Muscle of leg (tissue), 11 donors: ENCODE measurements around the gene GRIN3A. TPM values are rescaled to one million over a fixed set of nuclear protein-coding genes. Genes with fewer than 3 reads are reported as not detected.
"Not testable (repeated sequence)": the region's sequence is repeated elsewhere in the genome, so short reads cannot be mapped to it uniquely, and the experiment has no call there.

Experiments used
- DNase-seq: peaks from one replicate; pipeline ENCODE4 v3.0.0; 2013
- H3K27ac ChIP-seq: one replicate; pipeline ENCODE4 v1.5.1; 2013; ENCODE audit warnings: mild to moderate bottlenecking, low read length, control low read depth
- H3K27me3 ChIP-seq: one replicate; pipeline ENCODE4 v1.6.1; 2013; ENCODE audit warnings: low read length; ENCODE audit not compliant: control insufficient read depth, insufficient read depth
- H3K36me3 ChIP-seq: one replicate; pipeline ENCODE4 v1.6.1; 2013; ENCODE audit warnings: low read length; ENCODE audit not compliant: control insufficient read depth, insufficient read depth
- H3K4me1 ChIP-seq: one replicate; pipeline ENCODE4 v1.6.1; 2013; ENCODE audit warnings: low read length; ENCODE audit not compliant: control insufficient read depth, insufficient read depth
- H3K4me3 ChIP-seq: one replicate; pipeline ENCODE4 v1.5.1; 2013; ENCODE audit warnings: low read length, control low read depth
- H3K9me3 ChIP-seq: replicated peaks from 2 replicates; pipeline ENCODE4 v1.6.1; 2013; ENCODE audit warnings: low read depth, low read length; ENCODE audit not compliant: control insufficient read depth
- WGBS: methylation state at CpG from one replicate; pipeline ENCODE4 v1.1.5; 2013; ENCODE audit warnings: missing lambda C conversion rate; ENCODE audit not compliant: insufficient coverage; 5-methylcytosine and 5-hydroxymethylcytosine counted together
- polyA plus RNA-seq, 8 donors: library from polyadenylated mRNA; unstranded; fragments of 120-200 nt; gene quantifications; one replicate each; pipeline versions ENCODE4 v1.2.1 to v1.2.3, GENCODE V29; 2013; ENCODE audit warnings: inconsistent platforms in 1 of 8, low replicate concordance in 1 of 8; ENCODE audit not compliant: insufficient read length in 8 of 8, insufficient read depth in 1 of 8
- total RNA-seq: library from RNA; stranded (reverse); fragments of 120-200 nt; gene quantifications from one replicate; pipeline ENCODE4 v1.2.4, GENCODE V29; 2013

Gene GRIN3A
- total and polyA plus RNA-seq, 9 donors, result 0.48 to 1.1 (median 0.71) TPM

GRCh38 chr9:101737165-101737704, 1.2 kb downstream of the GRIN3A start:
- peaks cover 15% of the 10 kb centered on the region for H3K4me1 ChIP-seq
- peaks cover 28% of the 10 kb centered on the region for H3K27me3 ChIP-seq
- no peak overlapping the region for H3K27ac ChIP-seq
- no peaks in the 10 kb centered on the region for H3K9me3 ChIP-seq
- no peak for DNase-seq
- no peak overlapping the region for H3K4me3 ChIP-seq
- H3K36me3 ChIP-seq, result no peaks in the 10 kb centered on the region
- 11% methylated on average over 22 of the region's 32 CpGs for WGBS

GRCh38 chr9:101736717-101737116, 1.7 kb downstream of the GRIN3A start:
- H3K27me3 ChIP-seq, result peaks cover 28% of the 10 kb centered on the region
- no peak overlapping the region for H3K27ac ChIP-seq
- DNase-seq, result peak; percentile 79
- no peak overlapping the region for H3K4me3 ChIP-seq
- H3K9me3 ChIP-seq, result no peaks in the 10 kb centered on the region
- 7% methylated on average over 13 of the region's 14 CpGs for WGBS
- H3K36me3 ChIP-seq, result no peaks in the 10 kb centered on the region
- H3K4me1 ChIP-seq, result peaks cover 15% of the 10 kb centered on the region

- Histone ChIP-seq H3K27ac (no peak overlapping the region), H3K9me3 (no peaks in the 10 kb centered on the region), H3K27me3 (no peaks in the 10 kb centered on the region), H3K4me3 (no peak overlapping the region), H3K36me3 (no peaks in the 10 kb centered on the region), H3K4me1 (no peaks in the 10 kb centered on the region)
- DNase-seq, result no peak
- no CpG with 5 or more reads among the region's 1 CpG for WGBS
Measured at GRCh38 chr9:101731429-101731828, 7.0 kb downstream of the GRIN3A start.

- Histone ChIP-seq H3K36me3 (no peaks in the 10 kb centered on the region), H3K9me3 (no peaks in the 10 kb centered on the region), H3K4me3 (no peak overlapping the region), H3K4me1 (no peaks in the 10 kb centered on the region), H3K27me3 (no peaks in the 10 kb centered on the region), H3K27ac (no peak overlapping the region)
- no CpG with 5 or more reads among the region's 4 CpGs for WGBS
- peak; percentile 75 for DNase-seq
Measured at GRCh38 chr9:101727612-101728524, 10.6 kb downstream of the GRIN3A start.

DNA sequence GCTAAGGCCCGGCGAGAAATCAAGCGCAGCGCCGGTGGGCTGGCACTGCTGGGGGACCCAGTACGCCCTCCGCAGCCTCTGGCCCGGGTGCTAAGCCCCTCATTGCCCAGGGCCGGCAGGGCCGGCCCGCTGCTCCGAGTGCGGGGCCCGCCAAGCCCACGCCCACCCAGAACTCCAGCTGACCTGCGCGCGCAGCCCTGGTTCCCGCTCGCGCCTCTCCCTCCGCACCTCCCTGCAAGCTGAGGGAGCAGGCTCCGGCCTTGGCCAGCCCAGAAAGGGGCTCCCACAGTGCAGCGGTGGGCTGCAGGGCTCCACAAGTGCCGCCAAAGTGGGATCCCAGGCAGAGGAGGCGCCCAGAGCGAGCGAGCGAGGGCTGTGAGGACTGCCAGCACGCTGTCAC, 14.2 kb downstream of the GRIN3A start:
- not testable (repeated sequence) for H3K27me3 ChIP-seq, H3K4me1 ChIP-seq, H3K27ac ChIP-seq, H3K4me3 ChIP-seq, DNase-seq, H3K9me3 ChIP-seq, H3K36me3 ChIP-seq
- 92% methylated on average over 22 of the region's 30 CpGs for WGBS

GRCh38 chr9:101718192-101718591, 20.3 kb downstream of the GRIN3A start:
- H3K27ac ChIP-seq, result peak overlapping the region; percentile 53
- peak; percentile 50 for DNase-seq
- peaks cover 8% of the 10 kb centered on the region for H3K4me1 ChIP-seq
- H3K27me3 ChIP-seq, result no peaks in the 10 kb centered on the region
- no peaks in the 10 kb centered on the region for H3K36me3 ChIP-seq
- no peaks in the 10 kb centered on the region for H3K9me3 ChIP-seq
- 100% methylated on average over 1 of the region's 2 CpGs for WGBS
- no peak overlapping the region for H3K4me3 ChIP-seq

GRCh38 chr9:101716629-101717028, 21.8 kb downstream of the GRIN3A start:
- H3K27ac ChIP-seq, result peak overlapping the region; percentile 42
- no CpG with 5 or more reads among the region's 2 CpGs for WGBS
- DNase-seq, result peak; percentile 86
- no peaks in the 10 kb centered on the region for H3K27me3 ChIP-seq
- H3K4me1 ChIP-seq, result peaks cover 8% of the 10 kb centered on the region
- no peaks in the 10 kb centered on the region for H3K9me3 ChIP-seq
- no peaks in the 10 kb centered on the region for H3K36me3 ChIP-seq
- no peak overlapping the region for H3K4me3 ChIP-seq

DNA sequence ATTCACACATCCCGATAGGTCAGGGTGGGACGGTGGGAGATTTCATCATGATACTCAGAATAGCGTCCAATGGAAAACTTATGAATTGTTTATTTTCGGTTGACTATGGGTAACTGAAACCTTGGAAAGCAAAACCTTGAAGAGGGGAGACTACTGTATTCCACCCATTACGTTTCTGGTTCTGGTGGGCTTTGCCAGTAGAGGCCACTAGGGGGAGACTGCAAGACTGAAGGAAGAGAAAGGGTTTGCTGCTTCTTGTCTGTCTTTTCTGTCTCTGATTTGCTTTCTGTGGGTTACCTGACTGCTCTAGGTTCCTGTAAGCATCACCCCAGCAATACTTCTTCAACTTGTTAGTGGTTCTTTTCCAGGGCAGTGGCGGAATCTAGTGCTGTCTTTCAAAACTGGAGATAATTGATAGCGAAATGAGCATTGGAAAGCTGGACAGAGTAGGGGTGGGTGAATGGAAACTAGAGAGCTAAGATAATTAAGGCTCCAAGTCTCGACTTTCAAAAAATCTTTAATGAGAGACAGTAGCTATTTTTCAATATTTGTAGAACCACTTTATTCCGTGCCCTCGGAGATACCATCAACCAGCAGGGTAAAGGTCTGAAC, 27.0 kb downstream of the GRIN3A start:
- H3K27me3 ChIP-seq, result no peaks in the 10 kb centered on the region
- WGBS, result 85% methylated on average over 4 of the region's 10 CpGs
- no peaks in the 10 kb centered on the region for H3K36me3 ChIP-seq
- no peak overlapping the region for H3K27ac ChIP-seq
- no peaks in the 10 kb centered on the region for H3K9me3 ChIP-seq
- no peak overlapping the region for H3K4me3 ChIP-seq
- DNase-seq, result no peak
- H3K4me1 ChIP-seq, result no peaks in the 10 kb centered on the region

DNA sequence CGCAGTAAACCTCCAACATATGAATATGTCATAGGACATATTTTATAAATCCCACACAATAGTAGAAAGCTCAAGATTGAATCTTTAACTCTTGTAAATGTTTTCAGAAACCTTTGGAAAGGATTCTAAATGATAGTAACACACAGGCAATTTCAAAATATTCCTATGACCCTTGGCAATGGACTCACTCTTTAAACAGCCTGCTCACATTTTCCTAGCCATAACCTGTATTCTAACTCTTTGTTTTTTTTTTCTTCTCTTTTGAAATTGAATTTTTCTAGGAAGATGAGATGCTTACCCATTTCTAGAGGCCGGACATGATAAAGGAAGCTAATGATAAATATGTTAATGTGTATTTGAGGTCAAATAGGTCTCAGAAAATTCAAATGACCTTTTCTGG, 29.6 kb downstream of the GRIN3A start:
- Histone ChIP-seq H3K36me3 (no peaks in the 10 kb centered on the region), H3K27me3 (peaks cover 6% of the 10 kb centered on the region), H3K27ac (no peak overlapping the region), H3K4me3 (no peak overlapping the region), H3K4me1 (peaks cover 5% of the 10 kb centered on the region), H3K9me3 (no peaks in the 10 kb centered on the region)
- DNase-seq, result no peak
- no CpG with 5 or more reads among the region's 2 CpGs for WGBS

DNA sequence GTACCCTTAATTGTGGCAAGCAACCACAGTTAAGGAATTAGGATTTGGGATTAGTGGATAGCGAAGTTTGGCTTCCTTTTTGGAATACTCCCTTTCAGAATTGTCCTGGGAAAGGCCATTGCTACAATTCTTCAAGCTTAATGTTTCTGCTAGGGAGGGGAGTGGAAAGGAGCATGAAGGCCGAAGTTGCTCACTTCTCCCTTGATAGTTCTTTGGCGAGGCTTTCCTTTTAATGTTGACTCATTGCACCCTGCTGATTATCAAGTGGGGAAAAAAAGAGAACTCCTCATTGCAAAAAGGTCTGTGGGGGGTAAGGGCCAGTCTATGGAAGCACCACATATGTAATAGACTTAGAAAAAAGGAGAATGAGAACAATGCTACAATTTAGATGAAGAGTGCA, 30.7 kb downstream of the GRIN3A start:
- peaks cover 6% of the 10 kb centered on the region for H3K27me3 ChIP-seq
- H3K36me3 ChIP-seq, result no peaks in the 10 kb centered on the region
- H3K4me3 ChIP-seq, result no peak overlapping the region
- peaks cover 5% of the 10 kb centered on the region for H3K4me1 ChIP-seq
- DNase-seq, result peak; percentile 51
- H3K9me3 ChIP-seq, result no peaks in the 10 kb centered on the region
- H3K27ac ChIP-seq, result no peak overlapping the region
- WGBS, result no CpG with 5 or more reads among the region's 3 CpGs
